Esophagus muscularis mucosa (tissue), 4 donors: Measurements from ENCODE around the gene SLC25A15. TPM values are rescaled to one million over a fixed set of nuclear protein-coding genes. Genes with fewer than 3 reads are reported as not detected.

ENCODE experiments used
- DNase-seq: peaks from one replicate; pipeline ENCODE4 v3.0.0-alpha.2; 2017; ENCODE audit errors: extremely low spot score
- H3K27ac ChIP-seq, 4 donors: fragments of 200-600 bp; sonication (generic); replicated peaks in 1 of 4; 1 replicate in 3 of 4; 2 replicates in 1 of 4; pipeline ENCODE4 v1.5.1; 2016 to 2019; ENCODE audit warnings: mild to moderate bottlenecking in 1 of 4
- H3K27me3 ChIP-seq, 4 donors: fragments of 200-600 bp; sonication (generic); one replicate each; pipeline versions ENCODE4 v1.5.1 to v1.6.0; 2016 to 2019
- H3K36me3 ChIP-seq, 4 donors: fragments of 200-600 bp; sonication (generic); one replicate each; pipeline ENCODE4 v1.5.1; 2016 to 2019
- H3K4me1 ChIP-seq, 4 donors: fragments of 200-600 bp; sonication (generic); one replicate each; pipeline ENCODE4 v1.5.1; 2016 to 2019
- H3K4me3 ChIP-seq, 4 donors: fragments of 200-600 bp; sonication (generic); 1 replicate in 2 of 4; 2 replicates in 2 of 4; pipeline ENCODE4 v1.5.1; 2016 to 2019; ENCODE audit warnings: mild to moderate bottlenecking in 4 of 4, moderate library complexity in 1 of 4
- H3K9me3 ChIP-seq, 4 donors: fragments of 200-600 bp; sonication (generic); 1 replicate in 3 of 4; 2 replicates in 1 of 4; pipeline ENCODE4 v1.5.1; 2016 to 2019
- CTCF ChIP-seq, 3 experiments: fragments of 200-600 bp in 2 of 3; fragments of 450-650 bp in 1 of 3; sonication (generic) in 2 of 3; IDR thresholded peaks; one replicate each; pipeline ENCODE4 v1.5.1; 2017 to 2019; ENCODE audit warnings: antibody characterized with exemption in 3 of 3, mild to moderate bottlenecking in 2 of 3, moderate library complexity in 1 of 3
- EP300 ChIP-seq: sonication (generic); formaldehyde crosslinking; IDR thresholded peaks from one replicate; pipeline ENCODE4 v1.6.1; 2017; ENCODE audit warnings: antibody characterized with exemption
- POLR2A ChIP-seq: fragments of 450-650 bp; IDR thresholded peaks from one replicate; pipeline ENCODE4 v1.6.1; 2017; ENCODE audit warnings: antibody characterized with exemption, moderate library complexity, mild to moderate bottlenecking, low read depth
- POLR2AphosphoS5 ChIP-seq, 2 donors: sonication (generic); formaldehyde crosslinking; IDR thresholded peaks; one replicate each; pipeline ENCODE4 v1.6.1; 2017; ENCODE audit warnings: antibody characterized with exemption in 2 of 2
- WGBS: methylation state at CpG from one replicate; pipeline ENCODE4 v1.1.5; 2018; 5-methylcytosine and 5-hydroxymethylcytosine counted together
- intact Hi-C: fragments of 100-400 bp; cut with DNase I; formaldehyde crosslinking; loops from one replicate; pipeline ENCODE4 v1.15.1; 2023
- total RNA-seq, 4 donors: library from RNA; depleted of rRNA; stranded (reverse); fragments of >200 nt; gene quantifications; one replicate each; pipeline versions ENCODE4 v1.1.0 to v1.2.1, GENCODE V29; 2016

Gene SLC25A15
- total RNA-seq, 4 donors from 2014 or later: 3.7 to 5.1 (median 4.5) TPM

DNA sequence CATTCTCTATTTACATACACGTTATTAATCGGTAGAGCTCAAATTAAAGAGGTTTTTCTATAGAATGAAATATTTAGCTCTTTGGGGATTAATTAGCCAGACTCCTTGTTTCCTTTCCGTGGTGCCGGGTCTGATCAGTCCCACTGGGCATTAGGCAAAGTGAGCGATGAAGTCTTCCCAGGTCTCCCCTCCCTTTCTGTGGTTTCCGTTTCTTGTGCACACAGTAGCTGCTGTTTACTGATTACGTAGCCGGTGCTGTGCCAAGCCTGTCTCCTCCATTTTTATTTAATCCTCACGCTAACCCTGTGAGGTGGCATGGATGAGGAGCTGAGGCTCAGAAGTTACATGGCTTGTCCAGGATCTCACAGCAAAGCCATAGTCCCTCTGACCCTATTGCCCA, 9.0 kb downstream of the SLC25A15 start:
- Histone ChIP-seq H3K4me3 (no peak overlapping the region), H3K27me3 (no peaks in the 10 kb centered on the region), H3K9me3 (no peaks in the 10 kb centered on the region), H3K4me1 (no peaks in the 10 kb centered on the region), H3K36me3 (peaks cover 9 to 78% (median 39%) of the 10 kb centered on the region in 4 donors), H3K27ac (no peak overlapping the region)
- intact Hi-C loops: no loop called here
- 88% methylated on average over 9 of the region's 9 CpGs for WGBS
- TF ChIP-seq POLR2AphosphoS5 (IDR thresholded peaks at IDR 0.05): no peak
- no peak for TF ChIP-seq POLR2A
- no peak for TF ChIP-seq EP300
- no peak for TF ChIP-seq CTCF (IDR thresholded peaks at IDR 0.05)
- DNase-seq: no peak

DNA sequence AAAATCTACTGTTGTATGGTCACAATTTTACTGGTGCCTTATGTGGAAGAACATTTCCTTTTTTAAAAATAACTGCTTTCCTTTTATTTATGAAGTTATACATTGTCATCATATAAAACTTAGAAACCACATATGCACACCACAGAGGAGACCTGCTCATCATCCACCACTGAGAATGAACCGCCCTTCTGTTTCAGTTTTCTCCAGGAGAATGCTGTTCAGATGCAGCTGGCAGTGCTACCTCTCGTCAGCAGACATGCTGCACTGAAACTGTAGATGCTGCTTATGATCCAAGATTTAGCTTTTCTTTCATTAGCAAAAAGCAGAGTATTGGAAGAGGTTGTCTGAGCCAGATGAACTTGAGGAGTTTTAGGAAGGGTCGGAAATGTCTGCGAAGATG, 10.1 kb downstream of the SLC25A15 start:
- no peaks in the 10 kb centered on the region for H3K4me1 ChIP-seq
- peaks cover 13 to 77% (median 38%) of the 10 kb centered on the region in 4 donors for H3K36me3 ChIP-seq
- DNase-seq: no peak
- intact Hi-C loops: no loop called here
- WGBS: 98% methylated on average over 4 of the region's 4 CpGs
- no peaks in the 10 kb centered on the region for H3K9me3 ChIP-seq
- no peaks in the 10 kb centered on the region for H3K27me3 ChIP-seq
- H3K4me3 ChIP-seq: no peak overlapping the region
- H3K27ac ChIP-seq: no peak overlapping the region
- no peak for TF ChIP-seq EP300
- no peak for TF ChIP-seq CTCF (IDR thresholded peaks at IDR 0.05)
- no peak for TF ChIP-seq POLR2A
- TF ChIP-seq POLR2AphosphoS5 (IDR thresholded peaks at IDR 0.05): no peak

GRCh38 chr13:40800559-40800958, 11.1 kb downstream of the SLC25A15 start:
- TF ChIP-seq POLR2AphosphoS5 (IDR thresholded peaks at IDR 0.05) (no peak), EP300 (no peak), CTCF (IDR thresholded peaks at IDR 0.05) (no peak), POLR2A (no peak)
- Histone ChIP-seq H3K4me3 (no peak overlapping the region), H3K27ac (no peak overlapping the region), H3K27me3 (no peaks in the 10 kb centered on the region), H3K4me1 (no peaks in the 10 kb centered on the region), H3K9me3 (no peaks in the 10 kb centered on the region), H3K36me3 (peaks cover 13 to 77% (median 37%) of the 10 kb centered on the region in 4 donors)
- no peak for DNase-seq
- intact Hi-C loops: no loop called here
- WGBS: 87% methylated on average over 5 of the region's 5 CpGs

DNA sequence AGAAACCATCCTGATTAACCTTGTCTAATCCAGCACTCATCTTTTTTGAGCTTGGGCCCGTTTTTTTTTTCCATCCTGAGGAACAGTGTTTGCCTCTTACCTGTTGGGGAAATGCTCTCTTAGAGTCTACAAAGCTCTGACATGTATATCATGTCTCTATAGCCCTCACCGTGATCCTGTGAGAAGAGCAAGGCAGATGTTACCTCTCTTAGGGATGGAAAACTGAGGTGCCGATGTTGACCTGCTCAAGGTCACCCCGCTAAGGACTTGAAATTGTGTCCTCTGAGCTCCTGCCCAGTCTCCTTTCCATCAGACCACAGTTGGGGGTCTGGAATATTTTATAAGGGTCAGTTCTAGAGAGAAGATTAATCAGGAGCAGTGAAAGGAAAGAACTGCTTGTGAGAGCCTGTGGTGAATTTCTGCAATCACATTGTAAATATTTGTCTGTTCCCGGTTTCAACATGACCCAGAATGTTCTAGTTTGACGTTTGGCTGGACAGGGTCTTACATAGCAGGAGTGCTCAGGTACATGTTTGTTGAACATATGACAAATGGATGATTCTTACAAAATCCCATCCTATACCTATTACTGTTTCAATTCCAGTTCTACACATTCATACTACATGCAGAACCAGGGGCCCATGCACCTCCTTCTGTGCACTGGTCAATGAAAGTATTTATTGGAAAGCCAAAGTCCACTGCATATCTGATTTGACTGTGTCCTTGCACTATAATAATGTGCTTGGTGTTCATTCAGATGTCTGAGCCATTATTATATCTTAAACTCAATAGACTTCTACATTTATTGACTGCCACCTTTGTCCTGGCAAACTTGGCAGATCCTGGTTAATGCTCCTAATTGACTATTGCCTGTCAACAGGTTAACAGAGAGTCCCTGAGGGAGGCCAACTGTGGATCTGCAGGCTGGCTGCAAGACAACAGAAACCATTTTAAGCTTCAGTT, 12.1 kb downstream of the SLC25A15 start:
- no peaks in the 10 kb centered on the region for H3K4me1 ChIP-seq
- H3K27me3 ChIP-seq: no peaks in the 10 kb centered on the region
- DNase-seq: no peak
- WGBS: 81% methylated on average over 6 of the region's 6 CpGs
- no peak overlapping the region for H3K4me3 ChIP-seq
- H3K36me3 ChIP-seq: peaks cover 13 to 75% (median 38%) of the 10 kb centered on the region in 4 donors
- H3K9me3 ChIP-seq: no peaks in the 10 kb centered on the region
- intact Hi-C loops: no loop called here
- TF ChIP-seq EP300 (no peak), POLR2AphosphoS5 (IDR thresholded peaks at IDR 0.05) (no peak), POLR2A (no peak), CTCF (IDR thresholded peaks at IDR 0.05) (no peak)
- no peak overlapping the region for H3K27ac ChIP-seq
